OCI-LY7 (cell line): ENCODE measurements around the gene RNF157.

Source experiments
- EZH2phosphoT487 ChIP-seq: fragments of 200-600 bp; sonication (generic); IDR thresholded peaks from 2 replicates; pipeline ENCODE4 v1.6.1; 2018; ENCODE audit warnings: low read depth, borderline replicate concordance, mild to moderate bottlenecking, mixed run types, antibody characterized with exemption, low read length, moderate library complexity, mixed read lengths
- TF ChIP-seq, protein P1 (sequence below): fragments of 200-600 bp; sonication (generic); conservative IDR thresholded peaks from 2 replicates; pipeline ENCODE4 v1.5.1; 2014; ENCODE audit warnings: mild to moderate bottlenecking, antibody characterized with exemption, low read length, moderate library complexity, mixed read lengths

DNA sequence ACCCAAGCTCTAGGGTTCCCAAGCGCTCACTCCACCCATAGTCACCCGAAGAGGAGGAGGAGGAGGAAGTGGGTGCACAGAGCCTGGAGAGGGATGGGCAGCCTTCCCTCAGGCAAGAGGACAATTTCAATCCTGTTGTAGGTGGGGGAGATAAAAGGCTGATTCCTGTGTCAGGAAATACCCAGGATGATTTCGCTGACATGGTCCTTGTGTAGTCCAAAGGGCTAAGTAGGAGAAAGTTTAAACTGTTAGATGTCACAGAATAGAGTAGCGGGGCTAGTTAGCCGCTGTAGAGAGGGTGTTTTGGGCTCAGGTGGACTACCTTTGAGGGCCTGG is 135.4 kb downstream of the RNF157 start:
- TF ChIP-seq, protein P1, sequence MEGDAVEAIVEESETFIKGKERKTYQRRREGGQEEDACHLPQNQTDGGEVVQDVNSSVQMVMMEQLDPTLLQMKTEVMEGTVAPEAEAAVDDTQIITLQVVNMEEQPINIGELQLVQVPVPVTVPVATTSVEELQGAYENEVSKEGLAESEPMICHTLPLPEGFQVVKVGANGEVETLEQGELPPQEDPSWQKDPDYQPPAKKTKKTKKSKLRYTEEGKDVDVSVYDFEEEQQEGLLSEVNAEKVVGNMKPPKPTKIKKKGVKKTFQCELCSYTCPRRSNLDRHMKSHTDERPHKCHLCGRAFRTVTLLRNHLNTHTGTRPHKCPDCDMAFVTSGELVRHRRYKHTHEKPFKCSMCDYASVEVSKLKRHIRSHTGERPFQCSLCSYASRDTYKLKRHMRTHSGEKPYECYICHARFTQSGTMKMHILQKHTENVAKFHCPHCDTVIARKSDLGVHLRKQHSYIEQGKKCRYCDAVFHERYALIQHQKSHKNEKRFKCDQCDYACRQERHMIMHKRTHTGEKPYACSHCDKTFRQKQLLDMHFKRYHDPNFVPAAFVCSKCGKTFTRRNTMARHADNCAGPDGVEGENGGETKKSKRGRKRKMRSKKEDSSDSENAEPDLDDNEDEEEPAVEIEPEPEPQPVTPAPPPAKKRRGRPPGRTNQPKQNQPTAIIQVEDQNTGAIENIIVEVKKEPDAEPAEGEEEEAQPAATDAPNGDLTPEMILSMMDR: no peak
- no peak for TF ChIP-seq EZH2phosphoT487
